HAP-1 (cell line): ENCODE measurements around the gene C20orf144.

Source experiments
- DNase-seq, 2 experiments: peaks; one replicate each; pipeline ENCODE4 v3.0.0-alpha.2; 2016 to 2020; ENCODE audit warnings: low spot score in 2 of 2
- H3K27me3 ChIP-seq: fragments of 250-450 bp; sonication (Bioruptor Pico); 2 replicates; pipeline ENCODE4 v1.5.1; 2020; ENCODE audit warnings: low read depth, mild to moderate bottlenecking, moderate library complexity
- H3K36me3 ChIP-seq: fragments of 250-450 bp; sonication (Bioruptor Pico); replicated peaks from 2 replicates; pipeline ENCODE4 v1.5.1; 2020; ENCODE audit warnings: mild to moderate bottlenecking
- H3K4me1 ChIP-seq: fragments of 250-450 bp; sonication (Bioruptor Pico); 2 replicates; pipeline ENCODE4 v1.5.1; 2020; ENCODE audit warnings: mild to moderate bottlenecking
- H3K4me3 ChIP-seq: fragments of 250-450 bp; sonication (Bioruptor Pico); 2 replicates; pipeline ENCODE4 v1.5.1; 2020; ENCODE audit warnings: mild to moderate bottlenecking, moderate library complexity
- H3K9me3 ChIP-seq: fragments of 250-450 bp; sonication (Bioruptor Pico); 2 replicates; pipeline ENCODE4 v1.5.1; 2020; ENCODE audit warnings: mild to moderate bottlenecking, moderate library complexity
- in situ Hi-C: fragments of 300-500 bp; cut with MboI; formaldehyde crosslinking; loops from 3 replicates; pipeline ENCODE4 v1.14.3; 2020; ENCODE audit warnings: low sequenced_read_pairs, inconsistent platforms, mixed read lengths

C20orf144 gene

DNA sequence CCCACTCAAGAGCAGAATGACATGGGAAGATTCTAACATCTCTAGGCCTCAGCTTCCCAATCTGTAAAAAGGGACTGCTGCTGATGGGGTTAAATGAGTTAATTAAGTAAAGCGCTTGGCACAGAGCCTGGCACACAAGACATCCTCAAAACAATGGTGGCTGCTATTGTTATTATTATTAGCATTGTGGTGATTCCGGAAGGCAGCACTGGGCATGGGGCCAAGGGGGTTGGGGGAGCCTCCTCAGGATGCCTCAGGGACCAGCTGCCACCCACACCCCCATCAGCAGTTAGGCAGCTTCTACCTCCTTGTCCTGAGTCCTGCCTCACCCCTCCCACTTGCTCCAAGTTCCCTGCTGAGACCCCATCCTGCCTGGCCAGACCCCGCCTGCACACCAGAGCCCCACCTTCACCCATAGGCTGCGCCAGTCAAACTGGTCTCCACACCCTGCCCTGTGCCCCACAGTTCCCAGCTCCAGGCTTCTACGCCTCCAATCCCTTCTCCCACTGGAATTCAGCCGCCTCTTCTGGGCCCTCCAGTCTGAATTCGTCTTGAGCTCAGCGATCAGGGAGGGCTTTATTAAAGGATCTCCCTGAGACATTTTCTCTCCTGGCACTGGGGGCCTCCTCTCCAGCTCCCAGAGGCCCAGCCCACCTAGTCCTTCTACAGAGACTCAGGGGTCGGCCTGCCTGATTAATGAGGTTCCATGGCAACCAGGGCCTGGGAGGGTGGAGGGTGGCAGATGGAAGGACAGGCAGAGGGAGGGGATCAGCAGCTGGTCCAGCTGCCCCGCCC, 22.6 kb downstream of the C20orf144 start:
- H3K27me3 ChIP-seq = no peaks in the 10 kb centered on the region
- H3K9me3 ChIP-seq = no peaks in the 10 kb centered on the region
- DNase-seq = peak; percentile 21 to 80
- H3K4me1 ChIP-seq = peaks cover 13% of the 10 kb centered on the region
- in situ Hi-C loops = no loop called here
- peaks cover 12% of the 10 kb centered on the region for H3K36me3 ChIP-seq
- H3K4me3 ChIP-seq = peak overlapping the region; percentile 41

- peak; percentile 12 to 73 for DNase-seq
- H3K9me3 ChIP-seq = no peaks in the 10 kb centered on the region
- peaks cover 13% of the 10 kb centered on the region for H3K4me1 ChIP-seq
- no peaks in the 10 kb centered on the region for H3K27me3 ChIP-seq
- H3K4me3 ChIP-seq = peak overlapping the region; percentile 41
- H3K36me3 ChIP-seq = peaks cover 4% of the 10 kb centered on the region
- in situ Hi-C loops = no loop called here
Observed at GRCh38 chr20:33685328-33686099, 23.4 kb downstream of the C20orf144 start.

GRCh38 chr20:33686100-33686983, 24.2 kb downstream of the C20orf144 start, which contains the start of gene E2F1:
TSS of gene E2F1 (minus strand) at chr20:33686385. CDS start at chr20:33686264, 121 bp downstream.
- DNase-seq = peak; percentile 87 to 98
- Histone ChIP-seq H3K4me3 (peak within 1 kb of the TSS; percentile 41), H3K27me3 (no peaks in the 10 kb centered on the region), H3K4me1 (peaks cover 13% of the 10 kb centered on the region), H3K36me3 (peaks cover 4% of the 10 kb centered on the region), H3K9me3 (no peaks in the 10 kb centered on the region)
- in situ Hi-C loops = no loop called here

GRCh38 chr20:33686984-33687366, 24.8 kb downstream of the C20orf144 start:
- no peak for DNase-seq
- Histone ChIP-seq H3K27me3 (no peaks in the 10 kb centered on the region), H3K4me3 (peak overlapping the region; percentile 4; the same call in 1 of the 2 replicates), H3K9me3 (no peaks in the 10 kb centered on the region), H3K36me3 (peaks cover 4% of the 10 kb centered on the region), H3K4me1 (peaks cover 13% of the 10 kb centered on the region)
- in situ Hi-C loops = no loop called here

DNA sequence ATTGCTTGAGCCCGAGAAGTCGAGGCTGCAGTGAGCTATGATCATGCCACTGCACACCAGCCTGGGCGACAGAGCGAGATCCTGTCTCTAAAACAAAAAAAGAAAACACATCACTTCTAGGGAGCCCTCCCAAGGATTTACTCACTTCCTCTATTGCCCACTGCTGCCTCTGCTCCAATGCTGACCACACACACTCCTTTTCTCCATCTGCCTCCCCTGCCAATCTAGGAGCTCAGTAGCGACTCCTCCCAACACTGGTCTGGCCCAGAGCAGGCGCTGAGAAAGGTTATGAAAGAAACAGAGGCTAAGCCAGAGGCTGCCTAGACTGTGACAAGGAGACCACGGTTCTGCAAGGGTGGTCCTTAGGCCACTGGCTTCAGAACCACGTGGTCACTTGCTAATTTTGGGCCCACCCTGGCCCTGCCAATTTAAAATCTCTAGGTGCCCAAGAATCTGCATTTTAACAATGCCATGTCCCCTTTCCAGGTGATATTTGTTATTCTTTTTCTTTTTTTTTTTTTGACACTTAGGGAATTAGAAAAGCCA, 25.3 kb downstream of the C20orf144 start:
- no peak for DNase-seq
- Histone ChIP-seq H3K4me3 (no peak overlapping the region), H3K9me3 (no peaks in the 10 kb centered on the region), H3K27me3 (no peaks in the 10 kb centered on the region), H3K36me3 (peaks cover 4% of the 10 kb centered on the region), H3K4me1 (peaks cover 13% of the 10 kb centered on the region)
- in situ Hi-C loops = no loop called here

- Histone ChIP-seq H3K4me3 (no peak overlapping the region), H3K36me3 (peaks cover 4% of the 10 kb centered on the region)
- DNase-seq = no peak
Observed at GRCh38 chr20:33687993-33688937, 26.1 kb downstream of the C20orf144 start.

GRCh38 chr20:33688938-33689424, 26.9 kb downstream of the C20orf144 start:
- Histone ChIP-seq H3K36me3 (peaks cover under 1% of the 10 kb centered on the region; the same call in 1 of the 2 replicates), H3K4me3 (no peak overlapping the region), H3K4me1 (peaks cover 13% of the 10 kb centered on the region), H3K27me3 (no peaks in the 10 kb centered on the region), H3K9me3 (no peaks in the 10 kb centered on the region)
- no peak for DNase-seq
- in situ Hi-C loops = no loop called here

More at GRCh38 chr20:33687993-33688937, 26.1 kb downstream of the C20orf144 start:
- in situ Hi-C loops = no loop called here
- H3K9me3 ChIP-seq = no peaks in the 10 kb centered on the region
- no peaks in the 10 kb centered on the region for H3K27me3 ChIP-seq
- H3K4me1 ChIP-seq = peaks cover 13% of the 10 kb centered on the region

DNA sequence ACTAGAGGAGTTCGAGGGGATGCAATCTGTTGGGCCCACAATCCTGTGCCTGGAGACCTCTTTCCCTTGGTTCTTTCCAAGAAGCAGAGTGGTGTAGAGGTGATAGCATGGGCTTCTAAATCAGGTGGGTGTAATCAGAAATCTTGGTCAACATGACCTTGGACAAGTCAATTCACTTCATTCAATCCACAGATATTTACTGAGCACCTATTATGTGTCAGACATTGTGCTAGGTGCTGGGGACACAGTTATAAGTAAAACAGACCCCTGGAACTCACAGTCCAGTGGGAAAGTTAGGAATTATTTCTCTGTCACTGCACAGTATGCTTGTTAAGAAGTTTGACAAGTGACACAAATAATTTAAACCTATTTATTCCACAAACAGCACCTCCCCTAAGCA, 27.4 kb downstream of the C20orf144 start:
- in situ Hi-C loops = no loop called here
- Histone ChIP-seq H3K9me3 (no peaks in the 10 kb centered on the region), H3K27me3 (no peaks in the 10 kb centered on the region), H3K4me1 (peaks cover 13% of the 10 kb centered on the region), H3K4me3 (no peak overlapping the region), H3K36me3 (no peaks in the 10 kb centered on the region)
- no peak for DNase-seq

- Histone ChIP-seq H3K4me1 (peaks cover 8% of the 10 kb centered on the region), H3K9me3 (no peaks in the 10 kb centered on the region), H3K36me3 (no peaks in the 10 kb centered on the region), H3K4me3 (no peak overlapping the region), H3K27me3 (no peaks in the 10 kb centered on the region)
- in situ Hi-C loops = no loop called here
- DNase-seq = no peak
Observed at GRCh38 chr20:33689973-33690372, 27.8 kb downstream of the C20orf144 start.

GRCh38 chr20:33693289-33693688, 31.2 kb downstream of the C20orf144 start:
- in situ Hi-C loops = no loop called here
- H3K27me3 ChIP-seq = no peaks in the 10 kb centered on the region
- H3K9me3 ChIP-seq = peaks cover 2% of the 10 kb centered on the region; the same call in 1 of the 2 replicates
- H3K4me3 ChIP-seq = no peak overlapping the region
- no peaks in the 10 kb centered on the region for H3K4me1 ChIP-seq
- no peak for DNase-seq
- no peaks in the 10 kb centered on the region for H3K36me3 ChIP-seq

GRCh38 chr20:33693741-33694638, 31.9 kb downstream of the C20orf144 start:
- no peaks in the 10 kb centered on the region for H3K4me1 ChIP-seq
- no peak overlapping the region for H3K4me3 ChIP-seq
- DNase-seq = no peak
- H3K9me3 ChIP-seq = peaks cover 4% of the 10 kb centered on the region; the same call in 1 of the 2 replicates
- no peaks in the 10 kb centered on the region for H3K36me3 ChIP-seq
- H3K27me3 ChIP-seq = no peaks in the 10 kb centered on the region
- in situ Hi-C loops = no loop called here
